Measurements from ENCODE around the gene SELENOP. TPM values are rescaled to one million over a fixed set of nuclear protein-coding genes. Genes with fewer than 3 reads are reported as not detected.
A peak's percentile ranks its signal among the peaks of the same experiment; 100 is the strongest.

The SELENOP gene
- total RNA-seq, 1 donor from 2014 or later: 85.3 TPM

GRCh38 chr5:42772265-42772993 lies 39.3 kb downstream of the SELENOP start:
- peaks cover 5% of the 10 kb centered on the region for H3K9me3 Mint-ChIP-seq (ENCODE audit: low read depth)
- H3K4me3 Mint-ChIP-seq (ENCODE audit: low read depth): no peak overlapping the region
- peak overlapping the region; percentile 2 for H3K27ac Mint-ChIP-seq
- no peaks in the 10 kb centered on the region for H3K36me3 Mint-ChIP-seq (ENCODE audit: insufficient read depth)
- DNase-seq (ENCODE audit: low spot score, unreplicated experiment): no peak
- H3K27me3 Mint-ChIP-seq: peaks cover 21% of the 10 kb centered on the region
- TF ChIP-seq CTCF (IDR thresholded peaks at IDR 0.05; ENCODE audit: unreplicated experiment): no peak
- peaks cover 11% of the 10 kb centered on the region for H3K4me1 Mint-ChIP-seq (ENCODE audit: low read depth)

GRCh38 chr5:42770003-42770402 lies 41.7 kb downstream of the SELENOP start:
- Mint-ChIP-seq H3K4me3 (ENCODE audit: low read depth) (no peak overlapping the region), H3K27me3 (peaks cover 16% of the 10 kb centered on the region), H3K9me3 (ENCODE audit: low read depth) (peaks cover 10% of the 10 kb centered on the region), H3K4me1 (ENCODE audit: low read depth) (peaks cover 11% of the 10 kb centered on the region), H3K36me3 (ENCODE audit: insufficient read depth) (no peaks in the 10 kb centered on the region), H3K27ac (no peak overlapping the region)
- no peak for DNase-seq (ENCODE audit: low spot score, unreplicated experiment)
- TF ChIP-seq CTCF (IDR thresholded peaks at IDR 0.05; ENCODE audit: unreplicated experiment): no peak

- peaks cover 11% of the 10 kb centered on the region for H3K4me1 Mint-ChIP-seq (ENCODE audit: low read depth)
- H3K27me3 Mint-ChIP-seq: no peaks in the 10 kb centered on the region
- H3K27ac Mint-ChIP-seq: no peak overlapping the region
- no peak overlapping the region for H3K4me3 Mint-ChIP-seq (ENCODE audit: low read depth)
- H3K9me3 Mint-ChIP-seq (ENCODE audit: low read depth): peaks cover 13% of the 10 kb centered on the region
- TF ChIP-seq CTCF (IDR thresholded peaks at IDR 0.05; ENCODE audit: unreplicated experiment): no peak
- no peak for DNase-seq (ENCODE audit: low spot score, unreplicated experiment)
- no peaks in the 10 kb centered on the region for H3K36me3 Mint-ChIP-seq (ENCODE audit: insufficient read depth)
Measured at GRCh38 chr5:42768106-42768504, 43.6 kb downstream of the SELENOP start.

GRCh38 chr5:42767491-42768105 lies 44.1 kb downstream of the SELENOP start:
- Mint-ChIP-seq H3K27me3 (no peaks in the 10 kb centered on the region), H3K9me3 (ENCODE audit: low read depth) (peaks cover 13% of the 10 kb centered on the region), H3K36me3 (ENCODE audit: insufficient read depth) (no peaks in the 10 kb centered on the region), H3K4me1 (ENCODE audit: low read depth) (peaks cover 8% of the 10 kb centered on the region), H3K27ac (no peak overlapping the region), H3K4me3 (ENCODE audit: low read depth) (no peak overlapping the region)
- peak; percentile 68 for TF ChIP-seq CTCF (IDR thresholded peaks at IDR 0.05; ENCODE audit: unreplicated experiment)
- no peak for DNase-seq (ENCODE audit: low spot score, unreplicated experiment)

- DNase-seq (ENCODE audit: low spot score, unreplicated experiment): no peak
- peaks cover 4% of the 10 kb centered on the region for H3K27me3 Mint-ChIP-seq
- no peaks in the 10 kb centered on the region for H3K36me3 Mint-ChIP-seq (ENCODE audit: insufficient read depth)
- TF ChIP-seq CTCF (IDR thresholded peaks at IDR 0.05; ENCODE audit: unreplicated experiment): no peak
- H3K9me3 Mint-ChIP-seq (ENCODE audit: low read depth): peaks cover 13% of the 10 kb centered on the region
- no peaks in the 10 kb centered on the region for H3K4me1 Mint-ChIP-seq (ENCODE audit: low read depth)
- H3K27ac Mint-ChIP-seq: no peak overlapping the region
- H3K4me3 Mint-ChIP-seq (ENCODE audit: low read depth): no peak overlapping the region
Measured at GRCh38 chr5:42761791-42762190, 49.9 kb downstream of the SELENOP start.
